Testis (tissue), 3 donors: Measurements from ENCODE around the gene MAST4. TPM values are rescaled to one million over a fixed set of nuclear protein-coding genes. Genes with fewer than 3 reads are reported as not detected.

Source experiments
- DNase-seq: peaks from one replicate; pipeline ENCODE4 v3.0.0-alpha.2; 2019
- H3K27ac ChIP-seq, 2 donors: fragments of 200-600 bp; sonication (generic); one replicate each; pipeline ENCODE4 v1.5.1; 2019
- H3K27me3 ChIP-seq: fragments of 200-600 bp; sonication (generic); one replicate; pipeline ENCODE4 v1.5.1; 2019
- H3K36me3 ChIP-seq: fragments of 200-600 bp; sonication (generic); one replicate; pipeline ENCODE4 v1.5.1; 2017; ENCODE audit warnings: low read depth; ENCODE audit errors: missing control alignments
- H3K4me1 ChIP-seq: fragments of 200-600 bp; sonication (generic); one replicate; pipeline ENCODE4 v1.5.1; 2019
- H3K4me3 ChIP-seq, 2 donors: fragments of 200-600 bp; sonication (generic); one replicate each; pipeline ENCODE4 v1.5.1; 2017 to 2019
- H3K9me3 ChIP-seq: fragments of 200-600 bp; sonication (generic); one replicate; pipeline ENCODE4 v1.5.1; 2017
- CTCF ChIP-seq, 3 experiments: fragments of 450-650 bp in 2 of 3; fragments of 200-600 bp in 1 of 3; sonication (generic) in 1 of 3; IDR thresholded peaks; one replicate each; pipeline ENCODE4 v1.5.1; 2016 to 2019; ENCODE audit warnings: antibody characterized with exemption in 3 of 3, mild to moderate bottlenecking in 2 of 3, moderate library complexity in 1 of 3
- POLR2A ChIP-seq: fragments of 450-650 bp; IDR thresholded peaks from one replicate; pipeline ENCODE4 v1.6.1; 2017; ENCODE audit warnings: antibody characterized with exemption, mild to moderate bottlenecking, moderate library complexity
- WGBS, 2 donors: methylation state at CpG; one replicate each; pipeline ENCODE4 v1.1.5; 2018; 5-methylcytosine and 5-hydroxymethylcytosine counted together
- intact Hi-C: fragments of 100-400 bp; cut with DNase I; formaldehyde crosslinking; loops from one replicate; pipeline ENCODE4 v1.15.1; 2023; ENCODE audit warnings: low total_unique reads
- polyA plus RNA-seq: library from polyadenylated mRNA; stranded (reverse); fragments of 350-450 nt; fragmentation: Illumina TruSeq; extraction: RNeasy Lipid Tissue Mini Kit (QIAGEN cat#74804); gene quantifications from one replicate; pipeline ENCODE4 v1.2.3, GENCODE V29; 2014; ENCODE audit warnings: low read depth, low replicate concordance; ENCODE audit not compliant: insufficient read depth
- total RNA-seq, 2 donors: library from RNA; depleted of rRNA; stranded (reverse); fragments of >200 nt; gene quantifications; one replicate each; pipeline ENCODE4 v1.2.3, GENCODE V29; 2016

Gene MAST4
- total and polyA plus RNA-seq, 3 donors from 2014 or later, result 27.2 to 56.4 (median 51.4) TPM

DNA sequence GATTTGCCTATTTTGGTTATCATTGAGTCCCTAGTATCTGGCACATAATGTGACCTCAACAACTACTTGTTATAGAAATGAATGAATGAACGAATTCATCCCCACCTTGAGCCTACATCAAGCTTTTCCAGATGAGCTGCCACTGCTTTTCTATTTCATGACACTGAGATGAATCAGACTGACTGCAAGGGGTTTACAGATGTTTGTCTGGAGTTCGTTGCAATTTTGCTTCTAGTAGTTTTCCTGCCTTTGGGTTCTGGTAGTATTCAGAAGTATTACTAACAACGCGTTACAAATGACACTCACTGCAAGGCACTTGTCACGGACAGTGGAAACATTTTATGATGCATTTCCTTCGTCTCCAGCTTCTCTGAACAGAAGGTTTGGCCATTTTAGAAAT, 378.1 kb downstream of the MAST4 start:
- WGBS, 2 donors, result 91 to 94% methylated on average over 6 of the region's 6 CpGs
- Histone ChIP-seq H3K9me3 (no peaks in the 10 kb centered on the region), H3K27me3 (no peaks in the 10 kb centered on the region), H3K36me3 (no peaks in the 10 kb centered on the region), H3K27ac (no peak overlapping the region), H3K4me1 (no peaks in the 10 kb centered on the region), H3K4me3 (no peak overlapping the region)
- intact Hi-C loops, result no loop called here
- DNase-seq, result no peak
- no peak for TF ChIP-seq POLR2A
- TF ChIP-seq CTCF (IDR thresholded peaks at IDR 0.05), result no peak

- TF ChIP-seq CTCF (IDR thresholded peaks at IDR 0.05) (no peak), POLR2A (no peak)
- intact Hi-C loops, result no loop called here
- H3K36me3 ChIP-seq, result no peaks in the 10 kb centered on the region
- no peak for DNase-seq
- WGBS, 2 donors, result 93 to 98% methylated on average over 4 of the region's 4 CpGs
- H3K9me3 ChIP-seq, result no peaks in the 10 kb centered on the region
- H3K4me1 ChIP-seq, result no peaks in the 10 kb centered on the region
- H3K27ac ChIP-seq, result no peak overlapping the region
- H3K27me3 ChIP-seq, result no peaks in the 10 kb centered on the region
- no peak overlapping the region for H3K4me3 ChIP-seq
Observed at GRCh38 chr5:66976108-66976507, 379.9 kb downstream of the MAST4 start.

DNA sequence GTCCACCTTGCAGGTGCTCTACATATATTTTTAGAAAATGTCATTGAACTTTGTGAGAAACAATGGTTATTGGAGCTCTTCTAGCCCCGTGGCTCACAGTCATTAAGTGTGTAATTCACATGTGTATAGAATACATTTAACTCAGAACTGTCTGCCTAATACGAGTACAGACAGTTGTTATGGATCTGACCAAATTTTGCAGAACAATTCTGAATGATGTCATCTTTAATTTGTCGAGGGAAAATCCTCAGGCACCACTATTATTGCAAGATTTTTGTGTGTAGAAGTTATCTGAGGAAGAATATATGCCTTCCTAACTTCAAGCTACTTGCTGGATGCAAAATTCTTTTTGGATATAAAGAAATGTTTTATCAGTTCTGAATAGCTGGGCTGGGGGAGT, 383.5 kb downstream of the MAST4 start:
- DNase-seq, result no peak
- TF ChIP-seq POLR2A (no peak), CTCF (IDR thresholded peaks at IDR 0.05) (no peak)
- no peaks in the 10 kb centered on the region for H3K27me3 ChIP-seq
- H3K9me3 ChIP-seq, result no peaks in the 10 kb centered on the region
- no peaks in the 10 kb centered on the region for H3K4me1 ChIP-seq
- no peak overlapping the region for H3K27ac ChIP-seq
- no peaks in the 10 kb centered on the region for H3K36me3 ChIP-seq
- 82 to 84% methylated on average over 3 of the region's 3 CpGs for WGBS, 2 donors
- intact Hi-C loops, result no loop called here
- no peak overlapping the region for H3K4me3 ChIP-seq

DNA sequence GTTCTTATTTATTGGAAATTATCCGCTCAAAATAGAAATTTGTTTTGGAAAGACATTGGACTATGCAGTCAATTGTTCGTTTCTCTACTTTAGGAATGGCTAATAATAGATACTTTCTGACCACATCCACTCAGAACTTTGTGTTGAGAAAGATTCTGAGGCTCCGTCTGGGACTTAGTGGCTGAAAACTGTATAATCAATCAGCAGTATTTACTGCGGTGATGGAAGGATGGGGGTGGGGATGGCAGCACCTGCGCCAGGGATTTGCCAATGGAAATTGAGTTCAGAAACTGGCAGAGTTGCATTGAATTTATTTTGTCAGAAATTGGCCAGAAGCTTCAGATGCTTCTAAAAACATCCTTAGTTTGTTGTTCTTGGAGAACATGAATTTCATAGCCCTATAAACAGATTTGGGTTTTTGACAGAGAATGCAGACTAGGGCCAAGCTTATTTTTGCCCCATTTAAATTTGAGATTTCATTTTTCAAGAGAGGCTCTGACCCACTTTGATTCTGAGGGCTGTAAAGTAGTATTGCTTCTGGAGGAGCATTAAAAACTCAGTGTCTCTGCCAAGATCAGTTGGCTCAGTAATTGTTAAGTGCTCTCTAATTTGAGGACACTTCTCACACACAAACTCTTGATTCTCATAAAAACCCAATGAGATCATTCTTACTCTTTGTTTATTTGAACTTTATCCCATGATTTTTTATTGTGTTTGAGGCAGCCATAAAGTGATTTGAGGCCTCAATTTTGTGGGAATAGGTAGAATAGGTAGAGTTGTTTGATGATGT, 385.3 kb downstream of the MAST4 start:
- no peaks in the 10 kb centered on the region for H3K4me1 ChIP-seq
- no peak for DNase-seq
- WGBS, 2 donors, result 63 to 72% methylated on average over 5 of the region's 5 CpGs
- no peaks in the 10 kb centered on the region for H3K36me3 ChIP-seq
- no peaks in the 10 kb centered on the region for H3K9me3 ChIP-seq
- TF ChIP-seq CTCF (IDR thresholded peaks at IDR 0.05) (no peak), POLR2A (no peak)
- no peak overlapping the region for H3K27ac ChIP-seq
- no peak overlapping the region for H3K4me3 ChIP-seq
- intact Hi-C loops, result no loop called here
- no peaks in the 10 kb centered on the region for H3K27me3 ChIP-seq

DNA sequence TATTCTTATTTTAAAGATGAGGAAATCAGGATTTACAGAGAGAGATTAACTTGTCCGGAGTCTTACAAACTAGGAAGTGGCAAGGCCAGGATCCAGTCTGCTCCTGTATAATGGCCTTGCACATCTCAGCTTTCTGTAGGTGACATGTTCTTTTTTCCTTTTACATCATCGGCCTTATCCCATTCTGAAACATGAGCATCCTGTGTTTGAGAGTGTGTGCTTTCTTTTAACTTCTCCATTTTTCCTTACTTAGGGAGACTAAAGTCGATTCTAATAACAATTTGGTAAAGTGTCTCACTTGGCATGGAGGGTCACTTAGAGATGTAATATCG, 385.8 kb downstream of the MAST4 start:
- 90 to 98% methylated on average over 4 of the region's 4 CpGs for WGBS, 2 donors
- no peak for DNase-seq
- Histone ChIP-seq H3K4me3 (no peak overlapping the region), H3K4me1 (no peaks in the 10 kb centered on the region), H3K36me3 (no peaks in the 10 kb centered on the region), H3K27ac (no peak overlapping the region), H3K27me3 (no peaks in the 10 kb centered on the region), H3K9me3 (no peaks in the 10 kb centered on the region)
- intact Hi-C loops, result no loop called here
- TF ChIP-seq CTCF (IDR thresholded peaks at IDR 0.05), result no peak
- no peak for TF ChIP-seq POLR2A
